Loucy (cell line): ENCODE data around the gene FGB.

Experiments used
- H2AFZ ChIP-seq: fragments of 200-600 bp; sonication (generic); 2 replicates; pipeline ENCODE4 v1.6.0; 2016; ENCODE audit warnings: antibody characterized with exemption, mild to moderate bottlenecking, low read length, moderate library complexity
- H3F3A ChIP-seq: fragments of 200-600 bp; 2 replicates; pipeline ENCODE4 v1.6.0; 2016; ENCODE audit warnings: antibody characterized with exemption, low read depth, mild to moderate bottlenecking
- H3K27me3 ChIP-seq: fragments of 200-600 bp; sonication (generic); 2 replicates; pipeline ENCODE4 v1.6.1; 2014; ENCODE audit warnings: low read length, mild to moderate bottlenecking; ENCODE audit not compliant: insufficient read depth, poor library complexity, severe bottlenecking
- H3K36me3 ChIP-seq: fragments of 200-600 bp; sonication (generic); 2 replicates; pipeline ENCODE4 v1.6.1; 2016; ENCODE audit warnings: low read length; ENCODE audit not compliant: insufficient read depth
- H3K4me1 ChIP-seq: fragments of 200-600 bp; sonication (generic); 2 replicates; pipeline ENCODE4 v1.5.1; 2014; ENCODE audit warnings: low read length, mild to moderate bottlenecking; ENCODE audit not compliant: insufficient read depth, poor library complexity, severe bottlenecking
- H3K4me2 ChIP-seq: fragments of 200-600 bp; sonication (generic); 2 replicates; pipeline ENCODE4 v1.6.0; 2014; ENCODE audit warnings: antibody characterized with exemption, low read length, low read depth, mild to moderate bottlenecking; ENCODE audit not compliant: poor library complexity, severe bottlenecking
- H3K4me3 ChIP-seq: fragments of 200-600 bp; sonication (generic); 2 replicates; pipeline ENCODE4 v1.5.1; 2014; ENCODE audit warnings: low read length, mild to moderate bottlenecking, mixed read lengths; ENCODE audit not compliant: poor library complexity, severe bottlenecking
- H3K79me2 ChIP-seq: fragments of 200-600 bp; sonication (generic); 2 replicates; pipeline ENCODE4 v1.6.1; 2014; ENCODE audit warnings: low read length; ENCODE audit not compliant: insufficient read depth
- H3K9ac ChIP-seq: fragments of 200-600 bp; sonication (generic); 2 replicates; pipeline ENCODE4 v1.6.0; 2014; ENCODE audit warnings: mild to moderate bottlenecking, low read depth, low read length, moderate library complexity; ENCODE audit not compliant: poor library complexity, severe bottlenecking
- H3K9me2 ChIP-seq: fragments of 200-600 bp; sonication (generic); replicated peaks from 2 replicates; pipeline ENCODE4 v1.6.1; 2016; ENCODE audit warnings: low read depth, low read length, mixed read lengths
- H3K9me3 ChIP-seq: fragments of 200-600 bp; sonication (generic); 2 replicates; pipeline ENCODE4 v1.6.1; 2014; ENCODE audit warnings: mild to moderate bottlenecking, antibody characterized with exemption, low read length, low read depth; ENCODE audit not compliant: insufficient read depth
- H4K20me1 ChIP-seq: fragments of 200-600 bp; sonication (generic); 2 replicates; pipeline ENCODE4 v1.6.0; 2014; ENCODE audit warnings: antibody characterized with exemption, low read length, mild to moderate bottlenecking; ENCODE audit not compliant: insufficient read depth, poor library complexity, severe bottlenecking
- EZH2phosphoT487 ChIP-seq: fragments of 200-600 bp; IDR thresholded peaks from 2 replicates; pipeline ENCODE4 v1.6.1; 2018; ENCODE audit warnings: antibody characterized with exemption, mild to moderate bottlenecking, moderate library complexity, borderline replicate concordance
- TF ChIP-seq, protein P1 (sequence below): fragments of 200-600 bp; sonication (generic); conservative IDR thresholded peaks from 2 replicates; pipeline ENCODE4 v1.5.1; 2014; ENCODE audit warnings: mild to moderate bottlenecking, antibody characterized with exemption, low read length

Gene FGB

DNA sequence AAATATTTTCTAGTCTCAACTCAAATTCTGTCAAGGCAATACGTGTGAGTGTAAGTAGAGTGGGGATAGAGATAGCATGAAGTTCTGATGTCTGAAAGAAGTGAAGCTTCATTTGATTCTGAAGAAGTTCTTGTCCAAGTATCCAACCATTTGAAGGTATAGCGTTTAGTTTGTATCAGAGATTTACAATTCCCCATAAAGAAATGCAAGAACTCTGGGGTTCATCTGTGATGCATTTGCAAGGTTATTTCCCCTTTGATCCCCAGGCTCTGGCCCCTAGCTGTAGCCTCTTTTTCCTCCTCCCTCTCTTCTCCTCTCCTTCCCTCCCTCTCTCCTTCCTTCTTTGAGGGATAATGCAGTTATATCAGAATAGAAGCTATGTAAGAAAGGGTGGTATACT is 19.9 kb downstream of the FGB start:
- no peaks in the 10 kb centered on the region for H3F3A ChIP-seq
- H3K27me3 ChIP-seq = no peaks in the 10 kb centered on the region
- H4K20me1 ChIP-seq = no peaks in the 10 kb centered on the region
- no peak overlapping the region for H3K4me3 ChIP-seq
- no peaks in the 10 kb centered on the region for H3K36me3 ChIP-seq
- no peak overlapping the region for H3K9ac ChIP-seq
- no peak for TF ChIP-seq EZH2phosphoT487
- TF ChIP-seq, protein P1, sequence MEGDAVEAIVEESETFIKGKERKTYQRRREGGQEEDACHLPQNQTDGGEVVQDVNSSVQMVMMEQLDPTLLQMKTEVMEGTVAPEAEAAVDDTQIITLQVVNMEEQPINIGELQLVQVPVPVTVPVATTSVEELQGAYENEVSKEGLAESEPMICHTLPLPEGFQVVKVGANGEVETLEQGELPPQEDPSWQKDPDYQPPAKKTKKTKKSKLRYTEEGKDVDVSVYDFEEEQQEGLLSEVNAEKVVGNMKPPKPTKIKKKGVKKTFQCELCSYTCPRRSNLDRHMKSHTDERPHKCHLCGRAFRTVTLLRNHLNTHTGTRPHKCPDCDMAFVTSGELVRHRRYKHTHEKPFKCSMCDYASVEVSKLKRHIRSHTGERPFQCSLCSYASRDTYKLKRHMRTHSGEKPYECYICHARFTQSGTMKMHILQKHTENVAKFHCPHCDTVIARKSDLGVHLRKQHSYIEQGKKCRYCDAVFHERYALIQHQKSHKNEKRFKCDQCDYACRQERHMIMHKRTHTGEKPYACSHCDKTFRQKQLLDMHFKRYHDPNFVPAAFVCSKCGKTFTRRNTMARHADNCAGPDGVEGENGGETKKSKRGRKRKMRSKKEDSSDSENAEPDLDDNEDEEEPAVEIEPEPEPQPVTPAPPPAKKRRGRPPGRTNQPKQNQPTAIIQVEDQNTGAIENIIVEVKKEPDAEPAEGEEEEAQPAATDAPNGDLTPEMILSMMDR = no peak
- H3K4me2 ChIP-seq = no peak overlapping the region
- H3K9me3 ChIP-seq = no peaks in the 10 kb centered on the region
- H3K79me2 ChIP-seq = no peaks in the 10 kb centered on the region
- H3K4me1 ChIP-seq = no peaks in the 10 kb centered on the region
- H3K9me2 ChIP-seq = no peaks in the 10 kb centered on the region
- no peak overlapping the region for H2AFZ ChIP-seq

DNA sequence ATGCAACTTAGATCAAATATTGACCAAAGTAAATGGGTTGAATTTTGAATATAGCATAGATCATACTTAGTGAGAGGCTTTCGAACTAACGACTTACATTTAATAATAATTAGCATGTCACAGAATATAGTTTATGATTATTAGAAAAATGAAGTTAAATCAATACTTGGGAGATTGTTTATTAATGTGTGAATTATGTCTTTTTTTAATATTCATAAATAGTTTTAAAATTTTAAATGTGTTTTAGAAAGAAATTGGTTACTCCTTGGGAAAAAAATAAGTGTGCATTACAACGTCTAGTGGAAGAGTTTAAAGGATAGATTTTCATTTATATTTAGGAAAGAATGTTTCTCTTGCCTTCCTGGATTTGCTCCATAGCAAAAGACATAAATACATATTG is 20.4 kb downstream of the FGB start:
- Histone ChIP-seq H3K9ac (no peak overlapping the region), H3K4me2 (no peak overlapping the region), H3K9me2 (no peaks in the 10 kb centered on the region), H3K4me1 (no peaks in the 10 kb centered on the region), H3F3A (no peaks in the 10 kb centered on the region), H2AFZ (no peak overlapping the region), H3K9me3 (no peaks in the 10 kb centered on the region), H3K36me3 (no peaks in the 10 kb centered on the region), H3K79me2 (no peaks in the 10 kb centered on the region), H3K27me3 (no peaks in the 10 kb centered on the region), H3K4me3 (no peak overlapping the region), H4K20me1 (no peaks in the 10 kb centered on the region)
- TF ChIP-seq, protein P1 = no peak
- no peak for TF ChIP-seq EZH2phosphoT487

DNA sequence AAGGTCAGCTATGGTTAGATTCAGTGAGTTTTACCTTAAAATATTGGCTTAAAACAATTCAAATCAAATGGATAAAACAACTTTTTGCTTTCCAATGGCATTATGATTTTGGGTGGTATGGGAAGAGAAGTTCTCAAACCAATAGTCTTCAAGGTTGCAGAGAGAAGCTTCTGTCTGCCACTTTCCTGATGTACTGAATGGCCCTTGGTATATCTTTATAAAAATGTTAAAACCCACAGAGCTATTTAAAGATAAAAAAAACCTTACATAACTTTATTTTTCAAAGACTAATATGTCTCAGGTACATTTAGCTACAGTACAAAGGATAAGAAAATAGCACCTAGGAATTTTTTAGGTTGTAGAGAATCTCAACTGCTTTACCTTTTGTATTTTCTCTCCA is 20.9 kb downstream of the FGB start:
- Histone ChIP-seq H3K4me2 (no peak overlapping the region), H3K4me1 (no peaks in the 10 kb centered on the region), H3K27me3 (no peaks in the 10 kb centered on the region), H3K9me2 (no peaks in the 10 kb centered on the region), H4K20me1 (no peaks in the 10 kb centered on the region), H2AFZ (no peak overlapping the region), H3K79me2 (no peaks in the 10 kb centered on the region), H3K9ac (no peak overlapping the region), H3K4me3 (no peak overlapping the region), H3K9me3 (no peaks in the 10 kb centered on the region), H3K36me3 (no peaks in the 10 kb centered on the region), H3F3A (no peaks in the 10 kb centered on the region)
- TF ChIP-seq, protein P1 = no peak
- TF ChIP-seq EZH2phosphoT487 = no peak
